Heart left ventricle (tissue), 13 donors: ENCODE data around the gene ATPAF1.

Experiments
- POLR2A ChIP-seq, 2 donors: fragments of 450-650 bp; IDR thresholded peaks; one replicate each; pipeline ENCODE4 v1.6.1; 2017; ENCODE audit warnings: antibody characterized with exemption in 2 of 2, mild to moderate bottlenecking in 2 of 2, moderate library complexity in 2 of 2
- TF ChIP-seq, protein P1 (sequence below), 12 donors: fragments of 200-600 bp; sonication (generic) in 4 of 12; IDR thresholded peaks; one replicate each; pipeline versions ENCODE4 v1.5.0 to v1.8.0; 2018 to 2022; ENCODE audit warnings: antibody characterized with exemption in 12 of 12, mild to moderate bottlenecking in 5 of 12
- donor health status: ischemic (EF 13 %, LVEDD 7.1; RV severe dilation, severe dysfunction).
- donor health status: DM: no; HTN: yes; CAD: no.
- donor health status: DM: no; HTN: no; CAD: no.
- donor health status: ischemic (EF 25% LVEDD 6.9; RV normal size, moderate dysfunction).
- donor health status: ischemic (EF 25% LVEDD 5.7; RV mildly dilated, moderate dysfunction).
- donor health status: ischemic (EF 35%, LVEDD 5.7; RV mildly dilated, moderate dysfunction).
- donor health status: nonischemic (EF 11% LVEDD 7.7; RV severe dilation, severe dysfunction).
- donor health status: DM: yes; HTN: yes; CAD: no.
- donor health status: PGD.
- donor health status: ischemic (EF 29% LVEDD 5.4; RV normal size, mild dysfunction).
- donor health status: nonischemic (EF 23%, LVEDD 6.1; RV moderate dilation, normal function).

DNA sequence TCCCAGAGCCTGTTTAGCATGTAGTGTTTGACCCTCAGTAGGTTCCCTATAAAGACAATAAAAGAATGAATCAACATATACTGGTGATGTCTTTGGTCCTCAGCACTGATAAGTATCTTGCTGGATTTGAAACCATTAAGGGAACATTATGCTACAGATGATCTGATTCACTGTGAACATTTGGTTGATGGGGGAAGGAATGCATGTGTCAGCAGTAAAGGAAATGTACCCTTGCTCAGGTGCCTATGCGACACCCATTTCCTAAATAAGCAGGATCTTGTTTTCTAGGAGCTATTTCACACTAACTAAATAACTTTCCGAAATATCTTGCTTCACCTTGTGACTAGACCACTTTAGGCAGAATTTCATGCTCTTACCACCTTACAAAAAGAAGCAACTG, 16.5 kb upstream of the ATPAF1 start:
- TF ChIP-seq, protein P1, sequence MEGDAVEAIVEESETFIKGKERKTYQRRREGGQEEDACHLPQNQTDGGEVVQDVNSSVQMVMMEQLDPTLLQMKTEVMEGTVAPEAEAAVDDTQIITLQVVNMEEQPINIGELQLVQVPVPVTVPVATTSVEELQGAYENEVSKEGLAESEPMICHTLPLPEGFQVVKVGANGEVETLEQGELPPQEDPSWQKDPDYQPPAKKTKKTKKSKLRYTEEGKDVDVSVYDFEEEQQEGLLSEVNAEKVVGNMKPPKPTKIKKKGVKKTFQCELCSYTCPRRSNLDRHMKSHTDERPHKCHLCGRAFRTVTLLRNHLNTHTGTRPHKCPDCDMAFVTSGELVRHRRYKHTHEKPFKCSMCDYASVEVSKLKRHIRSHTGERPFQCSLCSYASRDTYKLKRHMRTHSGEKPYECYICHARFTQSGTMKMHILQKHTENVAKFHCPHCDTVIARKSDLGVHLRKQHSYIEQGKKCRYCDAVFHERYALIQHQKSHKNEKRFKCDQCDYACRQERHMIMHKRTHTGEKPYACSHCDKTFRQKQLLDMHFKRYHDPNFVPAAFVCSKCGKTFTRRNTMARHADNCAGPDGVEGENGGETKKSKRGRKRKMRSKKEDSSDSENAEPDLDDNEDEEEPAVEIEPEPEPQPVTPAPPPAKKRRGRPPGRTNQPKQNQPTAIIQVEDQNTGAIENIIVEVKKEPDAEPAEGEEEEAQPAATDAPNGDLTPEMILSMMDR (IDR thresholded peaks at IDR 0.05): no peak
- TF ChIP-seq POLR2A (IDR thresholded peaks at IDR 0.05): no peak
